ENCODE data around the gene CPED1. TPM values are rescaled to one million over a fixed set of nuclear protein-coding genes. Genes with fewer than 3 reads are reported as not detected.

CPED1 gene
- total and polyA plus RNA-seq, 2 experiments from 2014 or later: 0.17 to 0.47 TPM

DNA sequence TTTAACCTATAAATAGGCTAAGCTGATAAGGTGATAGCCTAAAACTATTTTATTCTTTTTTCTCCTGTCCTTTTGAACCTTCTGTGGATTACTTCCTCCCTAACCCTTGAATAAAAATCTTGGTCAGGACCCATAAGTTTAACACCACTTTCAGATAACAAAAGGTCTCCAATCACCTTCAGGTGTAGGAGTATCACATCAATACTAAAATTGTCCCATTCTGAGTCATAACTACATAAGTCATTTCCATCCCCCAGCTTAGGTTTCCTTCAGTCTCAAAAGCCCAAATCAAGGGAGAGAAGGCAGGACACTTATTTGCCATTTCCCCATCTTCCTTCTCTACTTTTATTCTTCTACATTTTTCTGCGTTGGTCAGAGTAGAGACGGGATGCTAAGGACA lies 283.4 kb downstream of the CPED1 start (continued):
- TF ChIP-seq ZNF331 (CRISPR knock-in tag; IDR thresholded peaks at IDR 0.05; ENCODE audit: low read depth): no peak

DNA sequence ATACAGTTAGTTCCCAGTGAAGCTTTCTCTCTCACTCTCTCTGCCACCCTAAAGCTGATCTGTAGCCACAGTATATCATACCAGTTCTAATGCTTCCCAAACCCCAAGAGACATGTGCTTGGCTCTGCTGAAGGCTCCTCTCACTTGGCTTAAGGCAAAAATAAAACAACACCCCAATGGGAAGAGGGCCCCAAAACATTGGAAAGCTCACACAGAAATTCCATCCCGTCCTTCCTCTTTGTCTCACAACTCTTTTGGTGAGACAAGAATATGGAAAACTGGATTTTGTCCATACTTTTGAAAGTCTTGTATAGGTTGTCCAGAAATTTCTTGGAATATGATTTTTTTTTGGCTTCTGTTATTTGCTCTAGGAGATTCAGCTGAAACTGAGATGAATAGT lies 284.2 kb downstream of the CPED1 start:
- TF ChIP-seq NANOG (IDR thresholded peaks at IDR 0.05; ENCODE audit: borderline replicate concordance) (no peak), REST (IDR thresholded peaks at IDR 0.05; ENCODE audit: unreplicated experiment) (no peak)
- TF ChIP-seq, protein P1, sequence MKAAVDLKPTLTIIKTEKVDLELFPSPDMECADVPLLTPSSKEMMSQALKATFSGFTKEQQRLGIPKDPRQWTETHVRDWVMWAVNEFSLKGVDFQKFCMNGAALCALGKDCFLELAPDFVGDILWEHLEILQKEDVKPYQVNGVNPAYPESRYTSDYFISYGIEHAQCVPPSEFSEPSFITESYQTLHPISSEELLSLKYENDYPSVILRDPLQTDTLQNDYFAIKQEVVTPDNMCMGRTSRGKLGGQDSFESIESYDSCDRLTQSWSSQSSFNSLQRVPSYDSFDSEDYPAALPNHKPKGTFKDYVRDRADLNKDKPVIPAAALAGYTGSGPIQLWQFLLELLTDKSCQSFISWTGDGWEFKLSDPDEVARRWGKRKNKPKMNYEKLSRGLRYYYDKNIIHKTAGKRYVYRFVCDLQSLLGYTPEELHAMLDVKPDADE (IDR thresholded peaks at IDR 0.05): no peak
- Histone ChIP-seq H3K4me1 (ENCODE audit: insufficient read depth) (0 out of 2 replicates have a peak, but pooled peaks cover 3% of the 10 kb centered on the region), H3K4me3 (no peak overlapping the region), H3K27me3 (ENCODE audit: insufficient read depth) (no peaks in the 10 kb centered on the region), H3K79me2 (replicated peaks; ENCODE audit: insufficient read depth) (no peaks in the 10 kb centered on the region), H3K4me2 (no peak overlapping the region), H2AFZ (no peak overlapping the region), H3K36me3 (ENCODE audit: insufficient read depth) (no peaks in the 10 kb centered on the region), H3K27ac (ENCODE audit: low read depth) (no peak overlapping the region), H4K20me1 (replicated peaks; ENCODE audit: insufficient read depth) (no peaks in the 10 kb centered on the region), H3K9me2 (ENCODE audit: insufficient read depth) (peaks cover 18% of the 10 kb centered on the region), H3F3A (replicated peaks; ENCODE audit: low read depth) (no peaks in the 10 kb centered on the region)
- no peak for DNase-seq (ENCODE audit: low spot score)
- Mint-ChIP-seq H3K4me3 (no peak overlapping the region), H3K9me3 (peaks cover 3% of the 10 kb centered on the region; the same call in 2 of the 3 replicates), H3K36me3 (ENCODE audit: low read depth) (no peaks in the 10 kb centered on the region), H3K4me1 (peaks cover 2% of the 10 kb centered on the region), H3K27ac (no peak overlapping the region), H3K27me3 (ENCODE audit: insufficient read depth, low read depth, poor library complexity) (no peaks in the 10 kb centered on the region)
- ATAC-seq: no peak

- peaks cover 12% of the 10 kb centered on the region for H3K4me1 Mint-ChIP-seq
These were observed 285.1 kb downstream of the CPED1 start for GRCh38 chr7:121273467-121274167.

More at GRCh38 chr7:121273467-121274167, 285.1 kb downstream of the CPED1 start:
- H3K4me3 Mint-ChIP-seq: no peak overlapping the region
- H3K9me2 ChIP-seq (ENCODE audit: insufficient read depth): peaks cover 18% of the 10 kb centered on the region
- TF ChIP-seq, protein P1 (IDR thresholded peaks at IDR 0.05): no peak
- H2AFZ ChIP-seq: no peak overlapping the region
- H3K36me3 Mint-ChIP-seq (ENCODE audit: low read depth): no peaks in the 10 kb centered on the region
- H3F3A ChIP-seq (replicated peaks; ENCODE audit: low read depth): no peaks in the 10 kb centered on the region
- H3K4me2 ChIP-seq: no peak overlapping the region
- peaks cover 3% of the 10 kb centered on the region; the same call in 2 of the 3 replicates for H3K9me3 Mint-ChIP-seq
- no peak for DNase-seq (ENCODE audit: low spot score)
- H3K27ac ChIP-seq (ENCODE audit: low read depth): no peak overlapping the region
- no peak overlapping the region for H3K27ac Mint-ChIP-seq
- H3K36me3 ChIP-seq (ENCODE audit: insufficient read depth): no peaks in the 10 kb centered on the region
- peaks cover 12% of the 10 kb centered on the region; the same call in 1 of the 2 replicates for H3K4me1 ChIP-seq (ENCODE audit: insufficient read depth)
- H3K27me3 ChIP-seq (ENCODE audit: insufficient read depth): no peaks in the 10 kb centered on the region
- H3K27me3 Mint-ChIP-seq (ENCODE audit: insufficient read depth, low read depth, poor library complexity): no peaks in the 10 kb centered on the region
- ATAC-seq: no peak
- H3K4me3 ChIP-seq: no peak overlapping the region
- no peaks in the 10 kb centered on the region for H3K79me2 ChIP-seq (replicated peaks; ENCODE audit: insufficient read depth)
- H4K20me1 ChIP-seq (replicated peaks; ENCODE audit: insufficient read depth): no peaks in the 10 kb centered on the region

Measured in GM23338 (cell line).